Right ventricle myocardium inferior (tissue), 1 donor: ENCODE data around the gene MGAT4D. TPM values are rescaled to one million over a fixed set of nuclear protein-coding genes. Genes with fewer than 3 reads are reported as not detected.
"Not testable (repeated sequence)": the region's sequence is repeated elsewhere in the genome, so short reads cannot be mapped to it uniquely, and the experiment has no call there.

Experiments used
- ATAC-seq: fragments of 200-7000 bp; cut with Tn5 transposase; one replicate; pipeline ENCODE4 v1.9.1; 2020; ENCODE audit warnings: mild to moderate bottlenecking, moderate library complexity
- DNase-seq: peaks from one replicate; pipeline ENCODE4 v3.0.0; 2021; ENCODE audit errors: missing footprints
- intact Hi-C: fragments of 100-400 bp; cut with DNase I; formaldehyde crosslinking; loops from one replicate; pipeline ENCODE4 v1.11.0; 2022
- total RNA-seq: library from RNA; stranded (reverse); fragmentation: NEBNext Ultra II Directional; extraction: Animal tissue kit (Norgen Biotek cat#: 25700); gene quantifications from one replicate; pipeline ENCODE4 v1.2.1, GENCODE V29; 2021
- donor health status: DM: no; HTN: yes; CAD: no; lungs with severe emphysema.

MGAT4D gene
- total RNA-seq, 1 donor from 2014 or later, result not detected

- intact Hi-C loops, result no loop called here
- DNase-seq, result no peak
- no peak for ATAC-seq
Measured at GRCh38 chr4:140448830-140449229, 49.3 kb downstream of the MGAT4D start.

GRCh38 chr4:140448162-140448561, 49.9 kb downstream of the MGAT4D start:
- ATAC-seq (no peak), DNase-seq (no peak)
- intact Hi-C loops, result no loop called here

- DNase-seq, ATAC-seq, intact Hi-C loops: not testable (repeated sequence)
Measured at GRCh38 chr4:140444347-140444746, 53.7 kb downstream of the MGAT4D start.

- DNase-seq, result no peak
- intact Hi-C loops, result no loop called here
- ATAC-seq, result no peak
Measured at GRCh38 chr4:140439644-140440142, 58.4 kb downstream of the MGAT4D start.

GRCh38 chr4:140427919-140428471, 70.1 kb downstream of the MGAT4D start:
- ATAC-seq (no peak), DNase-seq (no peak)
- intact Hi-C loops, result loop anchor here (2.0 to 10.0 kb wide), 3 partner anchors 53 to 177 kb away; partner anchors contain the start of gene ELMOD2

- intact Hi-C loops, result loop anchor here (2.0 to 10.0 kb wide), 3 partner anchors 53 to 177 kb away; partner anchors contain the start of gene ELMOD2
- ATAC-seq (peak; percentile 93), DNase-seq (peak; percentile 86)
Measured at GRCh38 chr4:140427106-140427918, 70.8 kb downstream of the MGAT4D start, which contains the start of gene CLGN. TSS of gene CLGN (minus strand) at chr4:140427648. CDS start at chr4:140413078, 14,570 bp downstream.

GRCh38 chr4:140426610-140427105, 71.4 kb downstream of the MGAT4D start:
- intact Hi-C loops, result loop anchor here (2.0 to 10.0 kb wide), 3 partner anchors 52 to 178 kb away; partner anchors contain the start of gene ELMOD2
- DNase-seq, result peak; percentile 66

GRCh38 chr4:140423106-140423505, 75.0 kb downstream of the MGAT4D start:
- intact Hi-C loops, result loop anchor here (10.0 kb wide), 1 partner anchor 182 kb away; no protein-coding TSS in a partner anchor
- DNase-seq (no peak), ATAC-seq (no peak)

More at GRCh38 chr4:140426610-140427105, 71.4 kb downstream of the MGAT4D start:
- ATAC-seq, result peak; percentile 85

GRCh38 chr4:140413130-140413969, 84.7 kb downstream of the MGAT4D start:
- intact Hi-C loops, ATAC-seq, DNase-seq: not testable (repeated sequence)

- no peak for ATAC-seq
- no peak for DNase-seq
- intact Hi-C loops, result no loop called here
Measured at GRCh38 chr4:140408974-140409373, 89.1 kb downstream of the MGAT4D start.

- intact Hi-C loops, result no loop called here
- no peak for DNase-seq
Measured at GRCh38 chr4:140406292-140406691, 91.8 kb downstream of the MGAT4D start.

GRCh38 chr4:140400111-140400510, 98.0 kb downstream of the MGAT4D start:
- ATAC-seq (no peak), DNase-seq (no peak)
- intact Hi-C loops, result no loop called here

More at GRCh38 chr4:140406292-140406691, 91.8 kb downstream of the MGAT4D start:
- ATAC-seq, result no peak

GRCh38 chr4:140395668-140396067, 102.4 kb downstream of the MGAT4D start:
- intact Hi-C loops, result no loop called here
- DNase-seq (no peak), ATAC-seq (no peak)

Other genes with a start within 250 kb of the MGAT4D start
- 75.3 TPM for gene SCOC, start 124.6 kb downstream of the MGAT4D start, total RNA-seq
- 76.3 TPM for gene CLGN, start 70.6 kb downstream of the MGAT4D start, total RNA-seq
- gene ELMOD2, start 25.9 kb upstream of the MGAT4D start, total RNA-seq, result 14.6 TPM
- not detected for gene UCP1, start 70.7 kb upstream of the MGAT4D start, total RNA-seq